Prostate gland (tissue), 2 donors: ENCODE results near the gene SLC24A4. TPM values are rescaled to one million over a fixed set of nuclear protein-coding genes. Genes with fewer than 3 reads are reported as not detected.

ENCODE experiments used
- DNase-seq: peaks from one replicate; pipeline ENCODE4 v3.0.0-alpha.2; 2019; ENCODE audit warnings: low spot score
- H3K27ac ChIP-seq, 2 donors: fragments of 200-600 bp; sonication (generic); 2 replicates each; pipeline ENCODE4 v1.5.1; 2017 to 2019
- H3K27me3 ChIP-seq: fragments of 200-600 bp; sonication (generic); replicated peaks from 2 replicates; pipeline ENCODE4 v1.5.1; 2019; ENCODE audit not compliant: insufficient read depth
- H3K36me3 ChIP-seq, 2 donors: fragments of 200-600 bp; sonication (generic); 1 replicate in 1 of 2; 2 replicates in 1 of 2; pipeline versions ENCODE4 v1.5.1 to v1.8.1; 2017 to 2019
- H3K4me1 ChIP-seq: fragments of 200-600 bp; sonication (generic); replicated peaks from 2 replicates; pipeline ENCODE4 v1.5.1; 2019
- H3K4me3 ChIP-seq, 2 donors: fragments of 200-600 bp; sonication (generic); 2 replicates each; pipeline ENCODE4 v1.5.1; 2017 to 2019
- H3K9me3 ChIP-seq: fragments of 200-600 bp; sonication (generic); 2 replicates; pipeline ENCODE4 v1.5.1; 2017
- POLR2A ChIP-seq: fragments of 450-650 bp; IDR thresholded peaks from one replicate; pipeline ENCODE4 v1.6.1; 2016; ENCODE audit warnings: antibody characterized with exemption, mild to moderate bottlenecking
- POLR2AphosphoS5 ChIP-seq: sonication (generic); formaldehyde crosslinking; IDR thresholded peaks from one replicate; pipeline ENCODE4 v1.6.1; 2017; ENCODE audit warnings: antibody characterized with exemption
- WGBS: methylation state at CpG from one replicate; pipeline ENCODE4 v1.1.5; 2018; 5-methylcytosine and 5-hydroxymethylcytosine counted together
- intact Hi-C: fragments of 100-400 bp; cut with DNase I; formaldehyde crosslinking; loops from one replicate; pipeline ENCODE4 v1.14.2; 2022
- total RNA-seq, 2 donors: library from RNA; depleted of rRNA; stranded (reverse); fragments of >200 nt; gene quantifications; one replicate each; pipeline ENCODE4 v1.1.0, GENCODE V29; 2016
- TF ChIP-seq, protein P1 (sequence below), 4 experiments: fragments of 200-600 bp in 2 of 4; fragments of 450-650 bp in 2 of 4; sonication (generic) in 2 of 4; IDR thresholded peaks; 1 replicate in 3 of 4; 2 replicates in 1 of 4; pipeline ENCODE4 v1.5.1; 2016 to 2019; ENCODE audit warnings: antibody characterized with exemption in 4 of 4, mild to moderate bottlenecking in 2 of 4, moderate library complexity in 2 of 4

Gene SLC24A4
- total RNA-seq, 2 donors from 2014 or later: 0.82 to 7.2 TPM

DNA sequence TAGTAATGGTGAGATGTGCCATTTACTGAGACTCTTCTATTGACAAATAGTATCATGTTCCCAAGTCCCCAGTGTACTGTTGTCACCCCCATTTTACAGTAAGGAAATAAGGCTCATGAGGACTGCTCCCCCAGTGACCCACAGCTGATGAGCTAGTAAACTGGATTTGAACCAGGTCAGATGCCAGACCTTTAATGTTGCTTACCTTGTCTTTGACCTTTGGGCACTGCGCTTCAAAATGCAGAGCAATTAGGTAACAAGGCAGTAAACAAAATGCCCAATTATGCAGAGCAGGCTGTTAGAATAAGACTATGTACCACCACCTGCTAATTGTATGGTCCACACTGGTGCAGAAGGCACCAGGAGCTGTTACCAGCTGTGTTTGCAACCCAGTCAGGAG, 152.1 kb downstream of the SLC24A4 start:
- Histone ChIP-seq H3K4me1 (no peaks in the 10 kb centered on the region), H3K27me3 (no peaks in the 10 kb centered on the region), H3K27ac (no peak overlapping the region), H3K9me3 (no peaks in the 10 kb centered on the region), H3K36me3 (no peaks in the 10 kb centered on the region), H3K4me3 (no peak overlapping the region)
- intact Hi-C loops: no loop called here
- WGBS: 88% methylated on average over 1 of the region's 1 CpG
- DNase-seq: no peak
- TF ChIP-seq, protein P1, sequence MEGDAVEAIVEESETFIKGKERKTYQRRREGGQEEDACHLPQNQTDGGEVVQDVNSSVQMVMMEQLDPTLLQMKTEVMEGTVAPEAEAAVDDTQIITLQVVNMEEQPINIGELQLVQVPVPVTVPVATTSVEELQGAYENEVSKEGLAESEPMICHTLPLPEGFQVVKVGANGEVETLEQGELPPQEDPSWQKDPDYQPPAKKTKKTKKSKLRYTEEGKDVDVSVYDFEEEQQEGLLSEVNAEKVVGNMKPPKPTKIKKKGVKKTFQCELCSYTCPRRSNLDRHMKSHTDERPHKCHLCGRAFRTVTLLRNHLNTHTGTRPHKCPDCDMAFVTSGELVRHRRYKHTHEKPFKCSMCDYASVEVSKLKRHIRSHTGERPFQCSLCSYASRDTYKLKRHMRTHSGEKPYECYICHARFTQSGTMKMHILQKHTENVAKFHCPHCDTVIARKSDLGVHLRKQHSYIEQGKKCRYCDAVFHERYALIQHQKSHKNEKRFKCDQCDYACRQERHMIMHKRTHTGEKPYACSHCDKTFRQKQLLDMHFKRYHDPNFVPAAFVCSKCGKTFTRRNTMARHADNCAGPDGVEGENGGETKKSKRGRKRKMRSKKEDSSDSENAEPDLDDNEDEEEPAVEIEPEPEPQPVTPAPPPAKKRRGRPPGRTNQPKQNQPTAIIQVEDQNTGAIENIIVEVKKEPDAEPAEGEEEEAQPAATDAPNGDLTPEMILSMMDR (IDR thresholded peaks at IDR 0.05): no peak
- TF ChIP-seq POLR2A (no peak), POLR2AphosphoS5 (no peak)

DNA sequence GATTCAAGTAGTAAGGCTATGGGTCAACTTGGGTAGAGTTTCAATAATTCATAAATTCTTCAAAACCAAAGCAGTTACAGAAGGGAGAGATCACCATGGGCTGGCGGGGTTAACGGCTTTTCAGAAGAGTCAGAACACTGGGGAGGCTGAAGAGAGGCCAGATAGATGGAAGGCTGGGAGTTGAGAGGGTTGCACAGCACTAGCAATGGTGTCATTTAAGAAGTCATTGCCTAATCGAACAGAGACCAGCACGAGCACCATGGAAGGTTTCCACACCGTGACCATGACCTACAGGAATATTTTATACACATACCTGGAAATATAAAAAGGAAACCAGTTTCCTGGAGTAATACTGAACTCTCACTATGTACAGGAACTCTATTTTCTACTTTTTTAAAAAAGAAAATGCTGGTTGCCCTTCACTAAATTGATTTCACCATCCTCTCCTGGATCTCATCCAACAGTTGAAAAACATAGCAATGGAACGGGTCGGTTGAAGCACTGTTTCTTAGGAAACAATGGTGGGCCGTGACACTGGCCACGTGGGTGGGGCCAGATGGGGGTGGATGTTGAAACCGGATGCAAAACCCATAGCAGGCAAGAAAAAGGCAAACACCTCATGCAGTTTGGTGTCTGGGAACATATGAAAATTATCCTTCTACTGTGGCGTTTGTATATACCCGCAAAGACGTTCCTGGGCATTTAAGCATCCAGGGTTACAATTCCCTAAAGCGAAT, 152.7 kb downstream of the SLC24A4 start:
- Histone ChIP-seq H3K4me1 (no peaks in the 10 kb centered on the region), H3K36me3 (no peaks in the 10 kb centered on the region), H3K4me3 (no peak overlapping the region), H3K9me3 (no peaks in the 10 kb centered on the region), H3K27ac (no peak overlapping the region), H3K27me3 (no peaks in the 10 kb centered on the region)
- 69% methylated on average over 14 of the region's 14 CpGs for WGBS
- no peak for DNase-seq
- intact Hi-C loops: no loop called here
- TF ChIP-seq, protein P1 (IDR thresholded peaks at IDR 0.05): no peak
- no peak for TF ChIP-seq POLR2A

DNA sequence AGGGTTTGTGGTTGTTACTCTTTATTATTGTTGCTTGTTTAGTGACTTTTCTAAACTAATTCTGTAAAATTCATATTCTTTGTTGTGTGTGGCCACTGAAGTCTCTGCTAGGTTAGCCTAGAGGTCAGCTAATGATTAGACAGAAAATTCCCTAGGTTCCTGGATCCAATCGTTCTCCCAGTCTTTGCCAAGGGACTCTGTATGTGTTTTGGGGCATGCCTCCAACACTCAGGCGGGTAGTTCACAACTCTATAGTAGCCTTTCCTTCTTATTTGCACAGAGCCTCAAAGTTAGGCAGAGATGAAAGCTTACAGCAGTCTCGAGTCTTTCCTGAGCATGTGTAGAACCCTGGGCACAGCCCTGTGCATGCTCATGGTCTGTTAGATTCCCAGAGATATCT, 157.9 kb downstream of the SLC24A4 start:
- no peaks in the 10 kb centered on the region for H3K9me3 ChIP-seq
- WGBS: 66% methylated on average over 3 of the region's 3 CpGs
- DNase-seq: no peak
- no peaks in the 10 kb centered on the region for H3K27me3 ChIP-seq
- no peak overlapping the region for H3K4me3 ChIP-seq
- intact Hi-C loops: no loop called here
- no peaks in the 10 kb centered on the region for H3K4me1 ChIP-seq
- H3K36me3 ChIP-seq: no peaks in the 10 kb centered on the region
- TF ChIP-seq POLR2AphosphoS5 (no peak), POLR2A (no peak)
- TF ChIP-seq, protein P1 (IDR thresholded peaks at IDR 0.05): no peak
- H3K27ac ChIP-seq: no peak overlapping the region

DNA sequence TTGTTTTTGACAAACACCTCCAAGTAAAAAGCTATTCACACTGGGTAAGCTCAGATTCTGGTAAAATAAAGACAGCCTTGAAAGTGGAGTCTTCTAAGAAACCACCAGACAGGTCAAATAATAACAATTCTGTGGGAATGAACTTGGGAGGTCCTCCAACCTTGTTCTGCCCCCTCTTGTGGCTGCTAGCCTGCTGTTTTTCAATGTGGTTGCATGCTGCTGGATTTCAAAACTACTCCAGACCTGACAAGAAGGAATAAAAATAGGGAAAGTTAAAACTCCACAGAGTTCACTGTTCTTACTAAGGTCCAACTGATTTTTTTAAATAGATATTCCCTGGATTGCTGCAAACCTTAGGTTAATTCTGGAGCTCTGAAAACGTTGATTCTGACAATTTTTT, 158.4 kb downstream of the SLC24A4 start:
- no peaks in the 10 kb centered on the region for H3K9me3 ChIP-seq
- H3K27me3 ChIP-seq: no peaks in the 10 kb centered on the region
- TF ChIP-seq POLR2AphosphoS5 (no peak), POLR2A (no peak)
- TF ChIP-seq, protein P1 (IDR thresholded peaks at IDR 0.05): no peak
- no peaks in the 10 kb centered on the region for H3K36me3 ChIP-seq
- DNase-seq: no peak
- WGBS: 72% methylated on average over 1 of the region's 1 CpG
- H3K4me3 ChIP-seq: no peak overlapping the region
- intact Hi-C loops: no loop called here
- H3K27ac ChIP-seq: no peak overlapping the region
- H3K4me1 ChIP-seq: no peaks in the 10 kb centered on the region
